Upper lobe of left lung (tissue), 4 donors: ENCODE measurements around the gene C6orf163.

Source experiments
- POLR2A ChIP-seq, 4 donors: fragments of 450-650 bp; IDR thresholded peaks; one replicate each; pipeline ENCODE4 v1.5.1; 2016 to 2017; ENCODE audit warnings: antibody characterized with exemption in 4 of 4, mild to moderate bottlenecking in 2 of 4
- TF ChIP-seq, protein P1 (sequence below), 6 experiments: fragments of 450-650 bp in 4 of 6; fragments of 200-600 bp in 2 of 6; sonication (generic) in 2 of 6; IDR thresholded peaks; one replicate each; pipeline ENCODE4 v1.5.1; 2016 to 2019; ENCODE audit warnings: antibody characterized with exemption in 6 of 6

DNA sequence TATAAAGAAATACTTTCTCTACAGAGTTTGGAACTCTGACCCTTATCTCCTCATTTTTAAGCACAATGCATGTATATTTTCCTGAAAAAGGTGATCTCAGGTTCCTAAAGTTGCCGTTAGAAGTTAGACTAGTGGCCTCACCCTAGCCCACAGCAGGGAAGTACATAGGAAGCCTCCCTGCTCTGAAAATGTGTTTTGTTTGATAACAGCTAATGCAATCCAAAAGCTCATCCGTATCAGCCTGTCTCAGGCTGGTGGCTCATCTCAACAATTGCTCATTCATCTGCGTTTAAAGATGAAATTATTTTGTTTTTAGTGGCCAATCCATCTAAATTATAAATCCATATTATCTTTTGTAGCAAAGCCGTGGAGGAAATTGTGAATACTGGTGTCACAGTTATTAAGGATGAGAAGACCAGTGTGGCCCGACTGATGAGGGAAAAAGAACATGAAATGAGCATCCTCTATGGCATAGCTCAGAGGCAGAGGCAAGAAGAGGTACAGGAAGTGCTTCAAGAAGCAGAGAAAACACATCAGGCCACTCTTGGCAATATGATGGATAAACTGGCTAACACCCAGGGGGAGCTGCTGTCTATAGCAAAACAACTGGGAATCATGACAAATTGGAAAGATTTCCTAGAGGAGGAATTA lies 20.1 kb downstream of the C6orf163 start:
- no peak for TF ChIP-seq POLR2A (IDR thresholded peaks at IDR 0.05)
- TF ChIP-seq, protein P1, sequence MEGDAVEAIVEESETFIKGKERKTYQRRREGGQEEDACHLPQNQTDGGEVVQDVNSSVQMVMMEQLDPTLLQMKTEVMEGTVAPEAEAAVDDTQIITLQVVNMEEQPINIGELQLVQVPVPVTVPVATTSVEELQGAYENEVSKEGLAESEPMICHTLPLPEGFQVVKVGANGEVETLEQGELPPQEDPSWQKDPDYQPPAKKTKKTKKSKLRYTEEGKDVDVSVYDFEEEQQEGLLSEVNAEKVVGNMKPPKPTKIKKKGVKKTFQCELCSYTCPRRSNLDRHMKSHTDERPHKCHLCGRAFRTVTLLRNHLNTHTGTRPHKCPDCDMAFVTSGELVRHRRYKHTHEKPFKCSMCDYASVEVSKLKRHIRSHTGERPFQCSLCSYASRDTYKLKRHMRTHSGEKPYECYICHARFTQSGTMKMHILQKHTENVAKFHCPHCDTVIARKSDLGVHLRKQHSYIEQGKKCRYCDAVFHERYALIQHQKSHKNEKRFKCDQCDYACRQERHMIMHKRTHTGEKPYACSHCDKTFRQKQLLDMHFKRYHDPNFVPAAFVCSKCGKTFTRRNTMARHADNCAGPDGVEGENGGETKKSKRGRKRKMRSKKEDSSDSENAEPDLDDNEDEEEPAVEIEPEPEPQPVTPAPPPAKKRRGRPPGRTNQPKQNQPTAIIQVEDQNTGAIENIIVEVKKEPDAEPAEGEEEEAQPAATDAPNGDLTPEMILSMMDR (IDR thresholded peaks at IDR 0.05) = no peak
